HK-2 (cell line): ENCODE measurements around the gene ADCY1.
"Not testable (repeated sequence)": the region's sequence is repeated elsewhere in the genome, so short reads cannot be mapped to it uniquely, and the experiment has no call there.

ENCODE experiments used
- DNase-seq: peaks from one replicate; pipeline ENCODE4 v3.0.0-alpha.2; 2018; ENCODE audit not compliant: unreplicated experiment

Gene ADCY1

GRCh38 chr7:45573661-45574415 is at the start of gene ADCY1:
TSS of gene ADCY1 (plus strand) at chr7:45574368. CDS start at chr7:45574544, 176 bp downstream.
- DNase-seq = no peak

- DNase-seq = no peak
Measured at GRCh38 chr7:45524445-45524844, 49.7 kb upstream of the ADCY1 start.

GRCh38 chr7:45525057-45525456 is 49.1 kb upstream of the ADCY1 start:
- no peak for DNase-seq

GRCh38 chr7:45543473-45543872 is 30.7 kb upstream of the ADCY1 start:
- no peak for DNase-seq

- DNase-seq = not testable (repeated sequence)
Measured at GRCh38 chr7:45545105-45545710, 29.0 kb upstream of the ADCY1 start.

- DNase-seq = not testable (repeated sequence)
Measured at GRCh38 chr7:45548917-45549316, 25.3 kb upstream of the ADCY1 start.

GRCh38 chr7:45563401-45563800 is 10.8 kb upstream of the ADCY1 start:
- DNase-seq = no peak

GRCh38 chr7:45563941-45564461 is 10.2 kb upstream of the ADCY1 start:
- no peak for DNase-seq

GRCh38 chr7:45564485-45564884 is 9.7 kb upstream of the ADCY1 start:
- DNase-seq = no peak

- no peak for DNase-seq
Measured at GRCh38 chr7:45564886-45565455, 9.2 kb upstream of the ADCY1 start.

GRCh38 chr7:45566386-45566785 is 7.8 kb upstream of the ADCY1 start:
- DNase-seq = no peak

GRCh38 chr7:45566961-45567360 is 7.2 kb upstream of the ADCY1 start:
- no peak for DNase-seq

GRCh38 chr7:45567713-45568112 is 6.5 kb upstream of the ADCY1 start:
- DNase-seq = no peak

GRCh38 chr7:45568536-45569289 is 5.5 kb upstream of the ADCY1 start:
- DNase-seq = no peak

- DNase-seq = no peak
Measured at GRCh38 chr7:45569290-45569685, 4.9 kb upstream of the ADCY1 start.

GRCh38 chr7:45570797-45571196 is 3.4 kb upstream of the ADCY1 start:
- no peak for DNase-seq

GRCh38 chr7:45573204-45573603 is 964 bp upstream of the ADCY1 start:
- DNase-seq = no peak

- no peak for DNase-seq
Measured at GRCh38 chr7:45574416-45574668, 174 bp downstream of the ADCY1 start.

GRCh38 chr7:45574669-45575500 is 717 bp downstream of the ADCY1 start:
- peak; percentile 38 for DNase-seq

GRCh38 chr7:45575501-45576248 is 1.5 kb downstream of the ADCY1 start:
- DNase-seq = no peak
